Osteoblast (primary cell): ENCODE results near the gene ZNF138. TPM values are rescaled to one million over a fixed set of nuclear protein-coding genes. Genes with fewer than 3 reads are reported as not detected.

ENCODE experiments used
- DNase-seq: peaks from one replicate; pipeline ENCODE4 v3.0.0; 2011; ENCODE audit warnings: low spot score, mixed read lengths; ENCODE audit not compliant: insufficient read length; ENCODE audit errors: missing footprints
- H2AFZ ChIP-seq: 2 replicates; pipeline ENCODE4 v1.6.0; 2011; ENCODE audit warnings: mild to moderate bottlenecking, low read length
- H3K27ac ChIP-seq: 2 replicates; pipeline ENCODE4 v1.5.1; 2011; ENCODE audit warnings: mild to moderate bottlenecking, low read depth, low read length, moderate library complexity
- H3K27me3 ChIP-seq: 2 replicates; pipeline ENCODE4 v1.6.0; 2012; ENCODE audit warnings: mild to moderate bottlenecking, control low read depth, inconsistent platforms, low read length, moderate library complexity; ENCODE audit not compliant: insufficient read depth
- H3K36me3 ChIP-seq: 2 replicates; pipeline ENCODE4 v1.5.1; 2011; ENCODE audit warnings: mild to moderate bottlenecking, low read length, control low read depth, moderate library complexity; ENCODE audit not compliant: insufficient read depth
- H3K4me1 ChIP-seq: 2 replicates; pipeline ENCODE4 v1.5.1; 2011; ENCODE audit warnings: mild to moderate bottlenecking, low read length, control low read depth, moderate library complexity; ENCODE audit not compliant: insufficient read depth
- H3K4me2 ChIP-seq: 2 replicates; pipeline ENCODE4 v1.6.0; 2011; ENCODE audit warnings: mild to moderate bottlenecking, low read length; ENCODE audit not compliant: insufficient read depth
- H3K4me3 ChIP-seq: fragments of 200-600 bp; sonication (generic); 3 replicates; pipeline ENCODE4 v1.5.1; 2012; ENCODE audit warnings: mild to moderate bottlenecking, low read length, inconsistent platforms; ENCODE audit not compliant: insufficient read depth
- H3K79me2 ChIP-seq: 2 replicates; pipeline ENCODE4 v1.6.0; 2012; ENCODE audit warnings: mild to moderate bottlenecking, low read length, control low read depth, inconsistent platforms; ENCODE audit not compliant: insufficient read depth
- H3K9me3 ChIP-seq: 2 replicates; pipeline ENCODE4 v1.5.1; 2011; ENCODE audit warnings: low read depth, low read length, control low read depth
- H4K20me1 ChIP-seq: 2 replicates; pipeline ENCODE4 v1.6.0; 2012; ENCODE audit warnings: mild to moderate bottlenecking, low read length, control low read depth; ENCODE audit not compliant: insufficient read depth
- total RNA-seq: library from RNA; depleted of rRNA; stranded (reverse); fragments of >200 nt; gene quantifications from 2 replicates; pipeline ENCODE4 v1.2.3, GENCODE V29; 2012
- TF ChIP-seq, protein P1 (sequence below): IDR thresholded peaks from 2 replicates; pipeline ENCODE4 v1.5.1; 2011; ENCODE audit warnings: mild to moderate bottlenecking, low read depth, low read length, moderate library complexity; ENCODE audit errors: extremely low read depth

Gene ZNF138
- 4.7 and 8.3 TPM in 2 replicates for total RNA-seq

DNA sequence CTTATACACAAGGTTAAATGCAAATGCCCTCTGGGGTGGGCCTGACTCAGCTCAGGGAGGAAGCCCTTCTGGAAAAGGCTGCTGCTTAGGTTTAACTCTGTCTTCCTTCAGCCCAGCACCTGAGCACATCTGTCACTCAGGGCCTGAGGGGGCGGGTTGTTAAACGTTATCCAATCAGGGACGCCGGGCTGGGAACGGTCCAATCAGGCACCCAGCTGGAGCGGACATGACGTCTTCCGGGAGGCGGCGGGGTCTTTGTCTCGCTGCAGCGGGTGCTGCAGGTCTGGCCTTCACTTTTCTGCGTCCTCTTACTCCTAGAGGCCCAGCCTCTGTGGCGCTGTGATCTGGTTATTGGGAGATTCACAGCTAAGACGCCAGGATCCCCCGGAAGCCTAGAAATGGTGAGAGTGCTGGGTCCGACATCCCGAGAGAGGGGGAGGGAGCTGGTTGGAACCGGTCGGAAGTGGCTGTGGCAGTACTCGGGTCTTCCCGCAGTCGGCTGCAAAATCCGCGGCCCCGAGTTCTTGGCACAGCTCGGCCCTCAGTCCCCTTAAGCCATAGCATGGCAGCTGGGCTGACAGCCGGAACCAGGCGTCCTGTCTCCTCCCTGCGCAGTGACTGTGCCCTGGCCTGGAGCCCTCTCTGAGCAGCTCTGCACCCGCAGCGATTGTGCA is at the start of gene ZNF138:
Gene ZNF138, plus strand, starts transcription at position 258 of the 674 bp plus-strand sequence. Its CDS starts 141 bp downstream, at position 399.
- Histone ChIP-seq H3K36me3 (peaks cover 2% of the 10 kb centered on the region), H3K9me3 (no peaks in the 10 kb centered on the region)
- DNase-seq = peak; percentile 99

DNA sequence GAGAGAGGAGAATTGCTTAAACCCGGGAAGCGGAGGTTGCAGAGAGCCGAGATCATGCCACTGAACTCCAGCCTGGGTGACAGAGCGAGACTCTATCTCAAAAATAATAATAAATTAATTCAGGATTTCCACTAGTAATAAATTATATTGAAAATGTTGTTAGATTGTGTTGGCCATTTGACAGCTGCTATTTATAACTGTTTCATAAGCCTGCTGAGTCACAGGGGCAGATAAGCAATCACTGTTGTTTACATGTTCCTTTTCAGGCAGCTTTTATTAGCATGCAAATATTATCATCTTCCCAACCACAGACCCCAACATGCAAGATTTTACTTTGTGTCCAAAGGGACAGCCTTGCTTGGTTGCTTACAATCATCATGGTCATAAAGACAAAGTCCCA is 49.5 kb upstream of the ZNF138 start:
- TF ChIP-seq, protein P1, sequence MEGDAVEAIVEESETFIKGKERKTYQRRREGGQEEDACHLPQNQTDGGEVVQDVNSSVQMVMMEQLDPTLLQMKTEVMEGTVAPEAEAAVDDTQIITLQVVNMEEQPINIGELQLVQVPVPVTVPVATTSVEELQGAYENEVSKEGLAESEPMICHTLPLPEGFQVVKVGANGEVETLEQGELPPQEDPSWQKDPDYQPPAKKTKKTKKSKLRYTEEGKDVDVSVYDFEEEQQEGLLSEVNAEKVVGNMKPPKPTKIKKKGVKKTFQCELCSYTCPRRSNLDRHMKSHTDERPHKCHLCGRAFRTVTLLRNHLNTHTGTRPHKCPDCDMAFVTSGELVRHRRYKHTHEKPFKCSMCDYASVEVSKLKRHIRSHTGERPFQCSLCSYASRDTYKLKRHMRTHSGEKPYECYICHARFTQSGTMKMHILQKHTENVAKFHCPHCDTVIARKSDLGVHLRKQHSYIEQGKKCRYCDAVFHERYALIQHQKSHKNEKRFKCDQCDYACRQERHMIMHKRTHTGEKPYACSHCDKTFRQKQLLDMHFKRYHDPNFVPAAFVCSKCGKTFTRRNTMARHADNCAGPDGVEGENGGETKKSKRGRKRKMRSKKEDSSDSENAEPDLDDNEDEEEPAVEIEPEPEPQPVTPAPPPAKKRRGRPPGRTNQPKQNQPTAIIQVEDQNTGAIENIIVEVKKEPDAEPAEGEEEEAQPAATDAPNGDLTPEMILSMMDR = no peak
- H3K9me3 ChIP-seq = peaks cover 2% of the 10 kb centered on the region
- H3K27me3 ChIP-seq = no peaks in the 10 kb centered on the region
- no peak overlapping the region for H3K27ac ChIP-seq
- DNase-seq = no peak
- H3K4me3 ChIP-seq = no peak overlapping the region
- H3K4me2 ChIP-seq = no peak overlapping the region
- H2AFZ ChIP-seq = no peak overlapping the region
- no peaks in the 10 kb centered on the region for H3K4me1 ChIP-seq
- no peaks in the 10 kb centered on the region for H4K20me1 ChIP-seq
- H3K36me3 ChIP-seq = no peaks in the 10 kb centered on the region
- no peaks in the 10 kb centered on the region for H3K79me2 ChIP-seq

More for the DNA sequence above, at the start of gene ZNF138:
- peak within 1 kb of the TSS; percentile 95 for H3K27ac ChIP-seq
- peaks cover 8% of the 10 kb centered on the region for H3K4me1 ChIP-seq
- H2AFZ ChIP-seq = peak within 1 kb of the TSS; percentile 99
- peaks cover 32% of the 10 kb centered on the region for H3K79me2 ChIP-seq
- no peaks in the 10 kb centered on the region for H3K27me3 ChIP-seq
- TF ChIP-seq, protein P1 = no peak
- H4K20me1 ChIP-seq = no peaks in the 10 kb centered on the region
- H3K4me3 ChIP-seq = peak within 1 kb of the TSS; percentile 98
- peak within 1 kb of the TSS; percentile 96 for H3K4me2 ChIP-seq

DNA sequence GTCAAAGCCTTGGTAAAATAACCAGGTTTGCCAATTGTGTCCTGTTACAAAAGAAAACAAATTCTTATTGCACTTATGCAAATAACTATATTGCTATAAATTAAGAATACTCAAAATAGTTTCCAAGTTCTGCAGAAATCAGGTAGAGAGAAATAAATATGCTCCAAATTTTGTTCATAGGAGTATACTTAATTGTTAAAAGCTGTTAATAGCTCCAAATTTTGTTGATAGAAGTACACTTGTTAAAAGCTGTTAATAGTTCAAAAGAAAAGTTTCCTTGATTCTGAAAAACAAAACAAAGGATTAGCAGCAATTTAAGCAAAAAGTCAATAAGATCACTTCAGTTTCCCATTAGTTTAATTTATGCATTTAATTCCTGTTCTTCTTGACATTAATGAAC is 46.4 kb upstream of the ZNF138 start:
- no peaks in the 10 kb centered on the region for H3K79me2 ChIP-seq
- DNase-seq = no peak
- H3K27ac ChIP-seq = no peak overlapping the region
- H4K20me1 ChIP-seq = no peaks in the 10 kb centered on the region
- TF ChIP-seq, protein P1 = no peak
- no peaks in the 10 kb centered on the region for H3K27me3 ChIP-seq
- H2AFZ ChIP-seq = no peak overlapping the region
- peaks cover 2% of the 10 kb centered on the region for H3K9me3 ChIP-seq
- no peak overlapping the region for H3K4me2 ChIP-seq
- no peaks in the 10 kb centered on the region for H3K4me1 ChIP-seq
- H3K36me3 ChIP-seq = no peaks in the 10 kb centered on the region
- H3K4me3 ChIP-seq = no peak overlapping the region

DNA sequence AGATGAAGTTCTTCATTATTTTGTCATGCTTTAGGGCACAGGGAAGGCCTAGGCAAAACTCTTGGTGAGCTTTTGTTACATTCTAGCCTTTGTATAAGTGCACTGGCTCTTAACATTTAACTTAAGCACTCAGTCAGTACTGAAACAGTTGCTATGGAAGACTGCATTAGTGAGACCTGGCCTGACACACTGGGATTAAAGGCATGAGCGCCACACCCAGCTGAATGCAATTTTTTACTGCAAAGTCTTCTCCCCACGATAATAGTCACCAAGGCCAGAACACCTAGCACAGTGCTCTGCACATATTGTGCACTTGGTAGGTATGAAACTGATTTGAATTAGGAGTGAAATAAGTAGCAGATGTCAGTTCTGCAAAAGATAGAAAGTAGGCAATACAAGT is 41.2 kb upstream of the ZNF138 start:
- DNase-seq = no peak
- Histone ChIP-seq H2AFZ (no peak overlapping the region), H3K4me3 (no peak overlapping the region), H3K4me2 (no peak overlapping the region), H3K36me3 (no peaks in the 10 kb centered on the region), H4K20me1 (no peaks in the 10 kb centered on the region), H3K27me3 (no peaks in the 10 kb centered on the region), H3K27ac (no peak overlapping the region), H3K9me3 (no peaks in the 10 kb centered on the region), H3K79me2 (no peaks in the 10 kb centered on the region), H3K4me1 (no peaks in the 10 kb centered on the region)
- TF ChIP-seq, protein P1 = no peak
